HCT116 (cell line): ENCODE results near the gene BCL6. TPM values are rescaled to one million over a fixed set of nuclear protein-coding genes. Genes with fewer than 3 reads are reported as not detected.

Source experiments
- ATAC-seq: fragments of 200-7000 bp; cut with Tn5 transposase; 2 replicates; pipeline ENCODE4 v1.9.1; 2020; ENCODE audit warnings: mild to moderate bottlenecking, moderate library complexity
- BruUV-seq: library from RNA; stranded (reverse); fragments of 400-500 nt; replicated peaks from 2 replicates; lab custom pipeline; 2021; lab: Mats Ljungman, UMichigan
- CTCF ChIA-PET: fragments of 300-600 bp; sonication (Branson Sonifier 250); formaldehyde crosslinking; loops from one replicate; lab custom pipeline; 2021; ENCODE audit warnings: antibody characterized with exemption; lab: Charles Lee
- POLR2A ChIA-PET: fragments of 300-600, 350-600 bp; sonication (Branson Sonifier 250); formaldehyde crosslinking; loops from one replicate; lab custom pipeline; 2021; ENCODE audit warnings: antibody characterized with exemption; lab: Charles Lee
- RAD21 ChIA-PET, 2 experiments: fragments of 300-600 bp; sonication (Branson Sonifier 250); formaldehyde crosslinking; loops; one replicate each; lab custom pipeline; 2023; ENCODE audit warnings: low total read pairs in 2 of 2; ENCODE audit not compliant: uncharacterized antibody in 2 of 2, unreplicated experiment in 2 of 2, low non-redundant PET in 1 of 2; lab: Charles Lee
- DNase-seq: peaks from one replicate; pipeline ENCODE4 v3.0.0-alpha.2; 2010; ENCODE audit warnings: low read depth, low spot score
- H2AFZ ChIP-seq: fragments of 200-600 bp; shearing (Covaris generic), sonication (generic); 2 replicates; pipeline ENCODE4 v1.6.1; 2017; ENCODE audit warnings: low read depth, mixed run types, mixed read lengths, antibody characterized with exemption, low read length; ENCODE audit not compliant: poor library complexity, severe bottlenecking
- H3K27ac ChIP-seq: 2 replicates; pipeline ENCODE4 v1.5.1; 2012; ENCODE audit warnings: low read depth, low read length
- H3K27me3 ChIP-seq: fragments of 200-600 bp; sonication (generic); 2 replicates; pipeline ENCODE4 v1.6.1; 2016; ENCODE audit warnings: mixed run types, low read length, mixed read lengths; ENCODE audit not compliant: insufficient read depth
- H3K36me3 ChIP-seq, 2 experiments: fragments of 200-500 bp in 1 of 2; fragments of 200-600 bp in 1 of 2; sonication (Bioruptor generic) in 1 of 2; sonication (generic) in 1 of 2; 2 replicates each; pipeline versions ENCODE4 v1.5.1 to v1.6.1; 2014 to 2016; ENCODE audit warnings: low read length in 2 of 2, inconsistent platforms in 1 of 2, mixed read lengths in 1 of 2, mixed run types in 1 of 2; ENCODE audit not compliant: insufficient read depth in 2 of 2, control insufficient read depth in 1 of 2
- H3K4me1 ChIP-seq, 2 experiments: fragments of 200-600 bp in 1 of 2; sonication (generic) in 1 of 2; 2 replicates each; pipeline versions ENCODE4 v1.5.1 to v1.6.1; 2012 to 2017; ENCODE audit warnings: low read length in 2 of 2, inconsistent platforms in 1 of 2, mild to moderate bottlenecking in 1 of 2, mixed read lengths in 1 of 2, mixed run types in 1 of 2, moderate library complexity in 1 of 2; ENCODE audit not compliant: insufficient read depth in 2 of 2, control insufficient read depth in 1 of 2
- H3K4me2 ChIP-seq: fragments of 200-600 bp; sonication (generic); 2 replicates; pipeline ENCODE4 v1.6.1; 2017; ENCODE audit warnings: mixed run types, low read length, mixed read lengths
- H3K4me3 ChIP-seq, 2 experiments: fragments of 200-600 bp in 1 of 2; sonication (generic) in 1 of 2; replicated peaks in 1 of 2; 2 replicates each; pipeline ENCODE4 v1.5.1; 2011 to 2016; ENCODE audit warnings: low read length in 2 of 2, control low read depth in 1 of 2, low read depth in 1 of 2, mild to moderate bottlenecking in 1 of 2, mixed read lengths in 1 of 2, mixed run types in 1 of 2
- H3K79me2 ChIP-seq: fragments of 200-600 bp; sonication (generic); 2 replicates; pipeline ENCODE4 v1.6.1; 2017; ENCODE audit warnings: mild to moderate bottlenecking, mixed run types, low read length, moderate library complexity, mixed read lengths; ENCODE audit not compliant: insufficient read depth
- H3K9ac ChIP-seq: fragments of 200-600 bp; sonication (generic); 2 replicates; pipeline ENCODE4 v1.6.1; 2016; ENCODE audit warnings: low read length, mixed read lengths
- H3K9me2 ChIP-seq: fragments of 200-600 bp; sonication (generic), shearing (Covaris generic); 2 replicates; pipeline ENCODE4 v1.6.1; 2017; ENCODE audit warnings: mixed run types, mild to moderate bottlenecking, moderate library complexity; ENCODE audit not compliant: insufficient read depth
- H3K9me3 ChIP-seq, 2 experiments: fragments of 200-500 bp in 1 of 2; fragments of 200-600 bp in 1 of 2; sonication (Bioruptor generic) in 1 of 2; sonication (generic) in 1 of 2; 2 replicates each; pipeline ENCODE4 v1.6.1; 2014 to 2017; ENCODE audit warnings: low read length in 2 of 2, mixed read lengths in 2 of 2, inconsistent platforms in 1 of 2, low read depth in 1 of 2, mild to moderate bottlenecking in 1 of 2, mixed run types in 1 of 2, moderate library complexity in 1 of 2; ENCODE audit not compliant: control insufficient read depth in 1 of 2, insufficient read depth in 1 of 2
- H4K20me1 ChIP-seq: fragments of 200-600 bp; sonication (generic), shearing (Covaris generic); 2 replicates; pipeline ENCODE4 v1.6.1; 2017; ENCODE audit warnings: mixed run types, mild to moderate bottlenecking, moderate library complexity; ENCODE audit not compliant: insufficient read depth
- CTCF ChIP-seq, 3 experiments: fragments of 200-600 bp in 1 of 3; sonication (generic) in 1 of 3; IDR thresholded peaks in 2 of 3; conservative IDR thresholded peaks in 1 of 3; 2 replicates each; pipeline ENCODE4 v1.5.1; 2012 to 2017; ENCODE audit warnings: low read depth in 2 of 3, low read length in 2 of 3, antibody characterized with exemption in 1 of 3, borderline replicate concordance in 1 of 3, control low read depth in 1 of 3, mild to moderate bottlenecking in 1 of 3, mixed read lengths in 1 of 3, mixed run types in 1 of 3, moderate library complexity in 1 of 3; ENCODE audit not compliant: insufficient read depth in 1 of 3
- ELF1 ChIP-seq: IDR thresholded peaks from 2 replicates; pipeline ENCODE4 v1.6.1; 2012; ENCODE audit warnings: low read depth, borderline replicate concordance
- EZH2 ChIP-seq: fragments of 200-600 bp; sonication (generic); IDR thresholded peaks from 2 replicates; pipeline ENCODE4 v1.6.1; 2017; ENCODE audit warnings: antibody characterized with exemption, mixed run types
- FOSL1 ChIP-seq: IDR thresholded peaks from 2 replicates; pipeline ENCODE4 v1.6.1; 2012; ENCODE audit warnings: low read depth
- REST ChIP-seq: IDR thresholded peaks from 2 replicates; pipeline ENCODE4 v1.6.1; 2012; ENCODE audit warnings: low read depth
- ZBTB33 ChIP-seq: IDR thresholded peaks from 2 replicates; pipeline ENCODE4 v1.6.1; 2011; ENCODE audit warnings: mild to moderate bottlenecking, low read length, moderate library complexity; ENCODE audit not compliant: insufficient replicate concordance; ENCODE audit errors: extremely low read depth
- ZNF274 ChIP-seq: fragments of 200-500 bp; sonication (Bioruptor generic); IDR thresholded peaks from 2 replicates; pipeline ENCODE4 v1.6.1; 2014; ENCODE audit warnings: mild to moderate bottlenecking, low read depth, low read length, inconsistent platforms
- intact Hi-C: fragments of 100-400 bp; cut with micrococcal nuclease; formaldehyde crosslinking; loops from 2 replicates; pipeline ENCODE4 v1.10.0; 2022
- total RNA-seq: library from RNA; stranded (reverse); gene quantifications from one replicate; pipeline ENCODE4 v1.2.1, GENCODE V29; 2021; ENCODE audit not compliant: unreplicated experiment

BCL6 gene
- total RNA-seq, 1 experiment from 2014 or later: 17.5 TPM

GRCh38 chr3:187773233-187774184 is 28.2 kb upstream of the BCL6 start:
- Histone ChIP-seq H3K4me2 (no peak overlapping the region), H3K4me1 (no peaks in the 10 kb centered on the region; a peak in 1 of 4 replicates), H3K9ac (no peak overlapping the region), H3K27me3 (no peaks in the 10 kb centered on the region), H3K9me2 (no peaks in the 10 kb centered on the region), H3K79me2 (no peaks in the 10 kb centered on the region), H3K4me3 (no peak overlapping the region), H3K36me3 (no peaks in the 10 kb centered on the region), H3K27ac (no peak overlapping the region), H2AFZ (no peak overlapping the region), H3K9me3 (no peaks in the 10 kb centered on the region), H4K20me1 (no peaks in the 10 kb centered on the region)
- TF ChIP-seq REST (no peak), ZNF274 (no peak)
- RAD21 ChIA-PET: no interaction called here
- CTCF ChIA-PET: no interaction called here
- BruUV-seq: no TSS peak
- intact Hi-C loops: no loop called here
- DNase-seq: no peak
- POLR2A ChIA-PET: no interaction called here
- ATAC-seq: no peak

GRCh38 chr3:187770224-187770623 is 25.0 kb upstream of the BCL6 start:
- no peaks in the 10 kb centered on the region for H3K9me3 ChIP-seq
- POLR2A ChIA-PET: no interaction called here
- H3K4me2 ChIP-seq: no peak overlapping the region
- no peak overlapping the region for H3K9ac ChIP-seq
- no peak overlapping the region for H2AFZ ChIP-seq
- no peaks in the 10 kb centered on the region for H4K20me1 ChIP-seq
- no peaks in the 10 kb centered on the region for H3K4me1 ChIP-seq
- no TSS peak for BruUV-seq
- no peak for TF ChIP-seq ELF1
- no peak for TF ChIP-seq EZH2
- TF ChIP-seq CTCF (IDR thresholded peaks at IDR 0.05 in 2 of 3, conservative IDR thresholded peaks at IDR 0.05 in 1 of 3; ENCODE audit: borderline replicate concordance in 1 of 3, insufficient read depth in 1 of 3, low read depth in 2 of 3, low read length in 2 of 3): no peak
- no peak for TF ChIP-seq ZBTB33
- no peak for TF ChIP-seq FOSL1
- no peaks in the 10 kb centered on the region for H3K36me3 ChIP-seq
- no peak overlapping the region for H3K27ac ChIP-seq
- RAD21 ChIA-PET: no interaction called here
- ATAC-seq: no peak
- no peaks in the 10 kb centered on the region for H3K79me2 ChIP-seq
- H3K9me2 ChIP-seq: no peaks in the 10 kb centered on the region
- H3K27me3 ChIP-seq: no peaks in the 10 kb centered on the region
- DNase-seq: no peak
- H3K4me3 ChIP-seq: no peak overlapping the region
- intact Hi-C loops: no loop called here
- CTCF ChIA-PET: no interaction called here
